Activated CD4-positive, alpha-beta T cell treated with anti-CD3 and anti-CD28 coated beads, Interleukin-2, amount 10 ng/mL, durations not matched to agents 7 days and 5 days (primary cell): ENCODE results near the gene DCT. TPM values are rescaled to one million over a fixed set of nuclear protein-coding genes. Genes with fewer than 3 reads are reported as not detected.

Experiments
- CTCF ChIA-PET: fragments of 350-600 bp; sonication (Branson Sonifier 250); formaldehyde crosslinking; loops from one replicate; lab custom pipeline; 2021; ENCODE audit warnings: antibody characterized with exemption; lab: Charles Lee
- POLR2A ChIA-PET: fragments of 350-600 bp; sonication (Branson Sonifier 250); formaldehyde crosslinking; loops from one replicate; lab custom pipeline; 2021; ENCODE audit warnings: antibody characterized with exemption; lab: Charles Lee
- DNase-seq: peaks from one replicate; pipeline ENCODE4 v3.0.0-alpha.2; 2020
- H3K27ac Mint-ChIP-seq: one replicate; pipeline ENCODE4 v1.8.0; 2021; ENCODE audit warnings: mild to moderate bottlenecking, moderate library complexity, mixed read lengths
- H3K27me3 Mint-ChIP-seq: one replicate; pipeline ENCODE4 v1.8.0; 2021; ENCODE audit warnings: mixed read lengths
- H3K36me3 Mint-ChIP-seq: one replicate; pipeline ENCODE4 v1.8.0; 2021; ENCODE audit warnings: low read depth, mixed read lengths
- H3K4me1 Mint-ChIP-seq: one replicate; pipeline ENCODE4 v1.8.0; 2021; ENCODE audit warnings: mixed read lengths
- H3K4me3 Mint-ChIP-seq: one replicate; pipeline ENCODE4 v1.8.0; 2021; ENCODE audit warnings: mild to moderate bottlenecking, moderate library complexity, mixed read lengths
- H3K9me3 Mint-ChIP-seq: one replicate; pipeline ENCODE4 v1.8.0; 2021; ENCODE audit warnings: mixed read lengths
- total RNA-seq, 2 experiments: library from RNA; stranded (reverse); gene quantifications; one replicate each; pipeline ENCODE4 v1.2.3, GENCODE V29; 2021

The DCT gene
- total RNA-seq, 2 experiments from 2014 or later = 0.15 to 0.20 TPM

DNA sequence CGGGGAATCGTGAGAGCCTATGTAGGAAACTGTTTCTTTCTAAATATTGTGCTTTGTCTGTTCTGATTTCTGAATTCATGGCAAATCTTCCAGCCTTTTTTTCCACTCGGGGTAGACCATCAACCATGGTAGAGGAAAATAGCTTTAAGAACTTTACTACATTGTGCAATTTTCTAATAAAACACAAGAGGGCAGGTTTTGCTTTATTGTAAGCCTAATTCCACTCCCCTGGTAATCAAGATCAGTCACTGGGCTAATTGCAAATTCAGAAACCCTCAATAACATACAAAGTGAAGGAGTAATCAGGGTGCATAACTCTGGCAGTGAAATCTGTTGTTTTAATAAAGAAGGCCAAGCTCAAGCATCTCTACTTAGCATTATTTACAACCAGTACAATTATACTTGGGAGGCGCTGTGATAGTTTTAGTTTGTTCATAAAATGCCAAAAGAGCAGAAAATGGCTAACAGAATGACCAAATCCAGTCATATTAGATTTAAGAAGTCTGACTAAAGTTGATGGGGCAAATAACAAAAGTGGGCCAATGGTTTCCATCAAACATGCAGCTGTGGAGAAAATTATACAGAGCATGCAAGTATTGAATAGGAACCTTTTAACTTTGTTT, 43.8 kb downstream of the DCT start:
- H3K36me3 Mint-ChIP-seq = no peaks in the 10 kb centered on the region
- no peaks in the 10 kb centered on the region for H3K9me3 Mint-ChIP-seq
- CTCF ChIA-PET = interaction anchor here (0.7 to 2.1 kb wide), 6 partner anchors 10 to 182 kb away, joined by 3 to 9 read pairs (median 4); partner anchors contain the start of gene TGDS
- no peak overlapping the region for H3K27ac Mint-ChIP-seq
- POLR2A ChIA-PET = no interaction called here
- no peak overlapping the region for H3K4me3 Mint-ChIP-seq
- no peak for DNase-seq
- peaks cover 12% of the 10 kb centered on the region for H3K4me1 Mint-ChIP-seq
- H3K27me3 Mint-ChIP-seq = peaks cover 3% of the 10 kb centered on the region

DNA sequence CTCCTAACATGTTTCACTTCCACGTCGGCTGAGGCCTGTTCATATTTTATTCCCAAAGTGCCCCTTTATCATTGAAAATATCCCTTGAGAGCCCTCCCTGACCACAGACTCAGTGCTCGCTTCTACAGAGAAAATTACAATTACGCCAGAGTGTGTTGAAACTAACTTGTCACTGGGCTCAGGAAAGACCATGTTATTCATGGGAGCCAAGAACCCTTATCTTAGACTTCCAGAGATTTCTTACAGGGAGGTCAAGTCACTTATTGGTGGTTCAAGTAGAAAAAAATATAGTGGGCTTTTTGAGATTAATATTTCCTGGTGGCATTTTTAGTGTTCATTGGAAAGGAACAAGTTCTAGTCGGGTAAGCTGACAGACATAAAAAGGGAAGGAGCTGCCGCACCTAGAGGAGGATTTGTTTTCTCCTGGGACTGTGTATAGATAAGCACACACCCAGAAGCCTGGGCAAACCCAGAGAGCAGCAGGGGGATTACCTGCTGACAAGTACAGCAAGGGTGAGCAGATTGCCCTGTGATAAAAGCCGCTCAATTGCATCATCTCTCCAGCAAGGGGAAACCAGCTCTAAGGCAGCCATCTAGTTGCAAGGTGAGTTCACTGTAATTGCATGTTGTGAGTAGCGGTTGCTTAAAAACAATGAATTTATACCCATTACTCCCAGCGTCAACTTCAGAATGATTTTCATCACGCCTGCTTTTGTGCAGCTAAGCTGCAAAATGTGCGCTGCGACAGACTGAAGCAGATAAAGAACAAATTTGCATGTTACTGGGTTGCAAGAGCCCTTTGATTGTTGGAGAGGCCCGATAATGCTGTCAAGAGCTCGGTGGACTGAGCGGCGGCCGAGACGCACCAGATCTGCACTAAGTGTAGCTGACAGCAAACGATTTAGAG, 46.2 kb downstream of the DCT start:
- no peaks in the 10 kb centered on the region for H3K9me3 Mint-ChIP-seq
- CTCF ChIA-PET = no interaction called here
- H3K27ac Mint-ChIP-seq = no peak overlapping the region
- no peaks in the 10 kb centered on the region for H3K27me3 Mint-ChIP-seq
- no peak overlapping the region for H3K4me3 Mint-ChIP-seq
- peaks cover 12% of the 10 kb centered on the region for H3K4me1 Mint-ChIP-seq
- no peaks in the 10 kb centered on the region for H3K36me3 Mint-ChIP-seq
- DNase-seq = no peak
- POLR2A ChIA-PET = no interaction called here

- ChIA-PET POLR2A (no interaction called here), CTCF (interaction anchor here (0.8 kb wide), 1 partner anchor 12 kb away, joined by 3 read pairs; no protein-coding TSS in a partner anchor)
- Mint-ChIP-seq H3K27me3 (no peaks in the 10 kb centered on the region), H3K4me1 (peaks cover 12% of the 10 kb centered on the region), H3K36me3 (no peaks in the 10 kb centered on the region), H3K4me3 (no peak overlapping the region), H3K9me3 (no peaks in the 10 kb centered on the region), H3K27ac (no peak overlapping the region)
- no peak for DNase-seq
Observed at GRCh38 chr13:94431987-94432386, 47.5 kb downstream of the DCT start.

- CTCF ChIA-PET = interaction anchor here (0.8 kb wide), 1 partner anchor 12 kb away, joined by 3 read pairs; no protein-coding TSS in a partner anchor
- POLR2A ChIA-PET = no interaction called here
- no peak for DNase-seq
- no peaks in the 10 kb centered on the region for H3K27me3 Mint-ChIP-seq
- H3K9me3 Mint-ChIP-seq = no peaks in the 10 kb centered on the region
- no peaks in the 10 kb centered on the region for H3K36me3 Mint-ChIP-seq
- H3K27ac Mint-ChIP-seq = no peak overlapping the region
- peaks cover 12% of the 10 kb centered on the region for H3K4me1 Mint-ChIP-seq
- H3K4me3 Mint-ChIP-seq = no peak overlapping the region
Observed at GRCh38 chr13:94431574-94431973, 47.9 kb downstream of the DCT start.

- CTCF ChIA-PET = interaction anchor here (0.6 kb wide), 1 partner anchor 314 kb away, joined by 4 read pairs; no protein-coding TSS in a partner anchor
- H3K4me1 Mint-ChIP-seq = peaks cover 10% of the 10 kb centered on the region
- H3K4me3 Mint-ChIP-seq = no peak overlapping the region
- POLR2A ChIA-PET = no interaction called here
- H3K27me3 Mint-ChIP-seq = no peaks in the 10 kb centered on the region
- no peak overlapping the region for H3K27ac Mint-ChIP-seq
- peaks cover 2% of the 10 kb centered on the region for H3K9me3 Mint-ChIP-seq
- no peaks in the 10 kb centered on the region for H3K36me3 Mint-ChIP-seq
- no peak for DNase-seq
Observed at GRCh38 chr13:94427313-94427953, 52.0 kb downstream of the DCT start.

- H3K27ac Mint-ChIP-seq = peak overlapping the region; percentile 78
- H3K9me3 Mint-ChIP-seq = peaks cover 37% of the 10 kb centered on the region
- H3K36me3 Mint-ChIP-seq = peaks cover 12% of the 10 kb centered on the region
- no peak for DNase-seq
- H3K4me3 Mint-ChIP-seq = no peak overlapping the region
- ChIA-PET POLR2A (no interaction called here), CTCF (interaction anchor here (0.6 to 1.9 kb wide), 3 partner anchors 12 to 457 kb away, joined by 3 to 6 read pairs (median 3); no protein-coding TSS in a partner anchor)
- H3K27me3 Mint-ChIP-seq = no peaks in the 10 kb centered on the region
- H3K4me1 Mint-ChIP-seq = peaks cover 20% of the 10 kb centered on the region
Observed at GRCh38 chr13:94419925-94420305, 59.6 kb downstream of the DCT start.

DNA sequence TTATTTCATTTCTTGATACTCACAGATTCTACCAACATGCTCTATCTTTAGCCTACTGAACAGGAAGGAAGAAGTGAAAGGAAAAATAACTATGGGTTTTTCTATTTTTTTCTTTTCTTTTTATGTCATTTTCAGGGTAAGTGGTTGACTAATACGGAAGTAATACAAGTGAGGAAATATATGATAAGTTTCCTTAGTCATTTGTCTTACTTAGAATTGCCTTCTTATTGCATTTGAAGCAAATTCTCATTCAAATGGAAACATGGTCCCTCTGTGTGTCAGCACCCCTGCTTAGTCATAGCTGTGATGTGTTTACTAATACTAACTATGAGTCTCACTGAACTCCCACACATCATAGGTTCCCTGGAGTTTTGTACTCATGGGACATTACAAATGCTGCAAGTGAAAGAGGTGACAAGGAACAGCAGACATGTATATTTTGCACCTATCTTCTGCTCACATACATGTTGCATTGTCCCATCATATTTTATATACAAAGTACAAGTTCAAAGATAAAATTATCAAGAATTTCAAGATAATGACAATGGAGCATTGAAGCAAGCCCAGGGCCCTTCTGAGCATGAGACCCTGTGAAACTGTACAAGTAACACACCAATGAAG, 60.1 kb downstream of the DCT start:
- no peaks in the 10 kb centered on the region for H3K27me3 Mint-ChIP-seq
- peaks cover 37% of the 10 kb centered on the region for H3K9me3 Mint-ChIP-seq
- H3K4me1 Mint-ChIP-seq = peaks cover 20% of the 10 kb centered on the region
- no peak for DNase-seq
- H3K27ac Mint-ChIP-seq = peak overlapping the region; percentile 78
- peaks cover 12% of the 10 kb centered on the region for H3K36me3 Mint-ChIP-seq
- ChIA-PET CTCF (interaction anchor here (0.8 to 1.9 kb wide), 3 partner anchors 12 to 16 kb away, joined by 3 to 6 read pairs (median 3); no protein-coding TSS in a partner anchor), POLR2A (no interaction called here)
- no peak overlapping the region for H3K4me3 Mint-ChIP-seq

- Mint-ChIP-seq H3K27ac (no peak overlapping the region), H3K4me3 (no peak overlapping the region), H3K36me3 (peaks cover 12% of the 10 kb centered on the region), H3K27me3 (peaks cover 2% of the 10 kb centered on the region), H3K9me3 (peaks cover 34% of the 10 kb centered on the region), H3K4me1 (peaks cover 20% of the 10 kb centered on the region)
- no peak for DNase-seq
- ChIA-PET CTCF (no interaction called here), POLR2A (no interaction called here)
Observed at GRCh38 chr13:94417294-94417693, 62.2 kb downstream of the DCT start.

DNA sequence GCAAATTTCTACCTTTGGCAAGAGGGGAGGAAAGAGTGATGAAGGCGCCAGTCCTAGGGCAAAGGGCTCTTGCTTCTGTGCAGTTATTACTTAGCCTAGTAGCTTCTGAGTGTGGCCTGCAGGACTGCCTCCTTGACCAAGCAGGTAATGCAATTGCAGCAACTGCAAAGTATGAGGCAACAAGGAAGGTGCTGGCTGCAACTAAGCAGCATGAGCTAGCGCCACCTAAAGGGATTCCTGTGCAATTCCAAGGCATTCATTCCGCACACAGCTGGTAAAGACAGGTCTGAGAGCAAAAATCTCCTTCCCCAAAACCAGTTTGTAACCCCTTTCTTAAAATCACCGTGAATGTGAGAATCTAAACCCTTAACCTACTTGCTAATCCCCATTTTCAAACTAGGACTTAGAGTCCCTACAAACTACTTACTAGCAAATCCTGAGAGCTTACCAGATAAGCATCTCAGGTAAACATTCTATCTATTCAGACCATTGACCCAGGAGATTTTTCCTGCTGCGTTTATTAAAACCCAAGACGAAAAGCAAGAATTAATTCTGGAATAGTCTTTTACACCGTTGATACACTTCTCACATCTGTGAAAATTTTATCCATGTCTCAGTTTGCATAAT, 62.9 kb downstream of the DCT start:
- POLR2A ChIA-PET = no interaction called here
- H3K9me3 Mint-ChIP-seq = peaks cover 33% of the 10 kb centered on the region
- peaks cover 12% of the 10 kb centered on the region for H3K36me3 Mint-ChIP-seq
- H3K4me1 Mint-ChIP-seq = peaks cover 20% of the 10 kb centered on the region
- no peak overlapping the region for H3K4me3 Mint-ChIP-seq
- no peak overlapping the region for H3K27ac Mint-ChIP-seq
- peaks cover 2% of the 10 kb centered on the region for H3K27me3 Mint-ChIP-seq
- CTCF ChIA-PET = no interaction called here
- DNase-seq = no peak

- ChIA-PET POLR2A (no interaction called here), CTCF (no interaction called here)
- DNase-seq = no peak
- Mint-ChIP-seq H3K36me3 (peaks cover 12% of the 10 kb centered on the region), H3K27me3 (peaks cover 2% of the 10 kb centered on the region), H3K4me1 (peaks cover 20% of the 10 kb centered on the region), H3K9me3 (peaks cover 24% of the 10 kb centered on the region), H3K4me3 (no peak overlapping the region), H3K27ac (no peak overlapping the region)
Observed at GRCh38 chr13:94415500-94416237, 63.8 kb downstream of the DCT start.

GRCh38 chr13:94414708-94415107, 64.8 kb downstream of the DCT start:
- H3K9me3 Mint-ChIP-seq = peaks cover 17% of the 10 kb centered on the region
- ChIA-PET CTCF (interaction anchor here (0.6 kb wide), 1 partner anchor 10 kb away, joined by 3 read pairs; no protein-coding TSS in a partner anchor), POLR2A (no interaction called here)
- DNase-seq = no peak
- H3K27ac Mint-ChIP-seq = no peak overlapping the region
- no peak overlapping the region for H3K4me3 Mint-ChIP-seq
- peaks cover 2% of the 10 kb centered on the region for H3K27me3 Mint-ChIP-seq
- H3K36me3 Mint-ChIP-seq = peaks cover 4% of the 10 kb centered on the region
- peaks cover 13% of the 10 kb centered on the region for H3K4me1 Mint-ChIP-seq
